ENCODE measurements around the gene FOLR2.
"Not testable (repeated sequence)": the region's sequence is repeated elsewhere in the genome, so short reads cannot be mapped to it uniquely, and the experiment has no call there.

Gene FOLR2

DNA sequence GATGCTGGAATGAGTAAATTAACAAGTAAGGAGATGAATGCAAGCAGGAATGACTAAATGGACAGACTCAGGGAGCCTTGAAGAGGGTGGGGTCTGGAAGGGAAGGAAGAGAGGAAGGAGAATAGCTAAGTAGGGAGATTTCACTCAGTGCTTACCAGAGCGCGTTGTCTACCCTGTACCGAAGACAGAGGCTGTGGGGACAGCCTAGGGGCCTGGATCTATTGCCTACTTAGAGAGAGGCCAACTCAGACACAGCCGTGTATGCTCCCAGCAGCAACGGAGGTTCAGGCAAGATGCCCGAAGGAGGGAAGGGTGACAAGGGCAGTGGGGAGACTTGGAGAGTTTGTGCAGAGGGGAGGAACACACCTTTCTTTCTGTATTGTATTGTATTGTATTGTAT is at the start of gene FOLR2:
Gene FOLR2 (plus strand): TSS at position 157 of the 400 bp plus-strand sequence. CDS start 1,791 bp downstream, outside the sequence.
- H3K4me3 ChIP-seq (ENCODE audit: control insufficient read depth, low read depth, low read length): no peak within 1 kb of the TSS
- TF ChIP-seq, protein P1, sequence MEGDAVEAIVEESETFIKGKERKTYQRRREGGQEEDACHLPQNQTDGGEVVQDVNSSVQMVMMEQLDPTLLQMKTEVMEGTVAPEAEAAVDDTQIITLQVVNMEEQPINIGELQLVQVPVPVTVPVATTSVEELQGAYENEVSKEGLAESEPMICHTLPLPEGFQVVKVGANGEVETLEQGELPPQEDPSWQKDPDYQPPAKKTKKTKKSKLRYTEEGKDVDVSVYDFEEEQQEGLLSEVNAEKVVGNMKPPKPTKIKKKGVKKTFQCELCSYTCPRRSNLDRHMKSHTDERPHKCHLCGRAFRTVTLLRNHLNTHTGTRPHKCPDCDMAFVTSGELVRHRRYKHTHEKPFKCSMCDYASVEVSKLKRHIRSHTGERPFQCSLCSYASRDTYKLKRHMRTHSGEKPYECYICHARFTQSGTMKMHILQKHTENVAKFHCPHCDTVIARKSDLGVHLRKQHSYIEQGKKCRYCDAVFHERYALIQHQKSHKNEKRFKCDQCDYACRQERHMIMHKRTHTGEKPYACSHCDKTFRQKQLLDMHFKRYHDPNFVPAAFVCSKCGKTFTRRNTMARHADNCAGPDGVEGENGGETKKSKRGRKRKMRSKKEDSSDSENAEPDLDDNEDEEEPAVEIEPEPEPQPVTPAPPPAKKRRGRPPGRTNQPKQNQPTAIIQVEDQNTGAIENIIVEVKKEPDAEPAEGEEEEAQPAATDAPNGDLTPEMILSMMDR (IDR thresholded peaks at IDR 0.05; ENCODE audit: control insufficient read depth, insufficient read depth, low read depth, low read length, missing control alignments): no peak
- DNase-seq (ENCODE audit: low read depth): no peak

DNA sequence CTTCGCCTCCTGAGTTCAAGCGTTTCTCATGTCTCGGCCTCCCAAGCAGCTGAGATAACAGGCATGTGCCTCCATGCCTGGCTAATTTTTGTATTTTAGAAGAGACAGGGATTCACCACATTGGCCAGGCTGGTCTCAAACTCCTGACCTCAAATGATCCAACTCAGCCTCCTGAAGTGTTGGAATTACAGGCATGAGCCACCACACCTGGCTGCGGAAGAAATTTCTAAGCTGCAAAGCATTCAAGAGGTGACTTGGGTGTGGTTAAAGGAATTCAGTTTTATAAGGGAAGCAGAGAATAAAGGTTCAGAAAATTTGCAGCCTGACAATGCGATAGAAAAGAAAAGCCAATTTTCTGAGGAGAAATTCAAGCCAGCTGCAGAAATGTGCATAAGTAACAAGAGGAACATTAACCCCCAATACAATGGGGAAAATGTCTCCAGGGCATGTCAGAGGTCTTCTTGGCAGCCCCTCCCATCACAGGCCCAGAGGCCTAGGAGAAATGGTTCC is 47.5 kb upstream of the FOLR2 start:
- DNase-seq (ENCODE audit: low read depth); H3K4me3 ChIP-seq (ENCODE audit: control insufficient read depth, low read depth, low read length): not testable (repeated sequence)

DNA sequence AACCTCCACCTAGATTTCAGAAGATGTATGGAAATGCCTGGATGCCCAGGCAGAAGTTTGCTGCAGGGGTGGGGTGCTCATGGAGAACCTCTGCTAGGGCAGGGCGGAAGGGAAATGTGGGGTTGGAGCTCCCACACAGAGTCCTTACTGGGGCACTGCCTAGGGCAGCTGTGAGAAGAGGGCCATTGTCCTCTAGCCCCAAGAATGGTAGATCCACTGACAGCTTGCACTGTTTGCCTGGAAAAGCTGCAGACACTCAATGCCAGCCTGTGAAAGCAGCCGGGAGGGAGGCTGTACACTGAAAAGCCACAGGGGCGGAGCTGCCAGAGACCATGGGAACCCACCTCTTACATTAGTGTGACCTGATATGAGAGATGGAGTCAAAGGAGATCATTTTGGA is 46.8 kb upstream of the FOLR2 start:
- H3K4me3 ChIP-seq (ENCODE audit: control insufficient read depth, low read depth, low read length); DNase-seq (ENCODE audit: low read depth): not testable (repeated sequence)

DNA sequence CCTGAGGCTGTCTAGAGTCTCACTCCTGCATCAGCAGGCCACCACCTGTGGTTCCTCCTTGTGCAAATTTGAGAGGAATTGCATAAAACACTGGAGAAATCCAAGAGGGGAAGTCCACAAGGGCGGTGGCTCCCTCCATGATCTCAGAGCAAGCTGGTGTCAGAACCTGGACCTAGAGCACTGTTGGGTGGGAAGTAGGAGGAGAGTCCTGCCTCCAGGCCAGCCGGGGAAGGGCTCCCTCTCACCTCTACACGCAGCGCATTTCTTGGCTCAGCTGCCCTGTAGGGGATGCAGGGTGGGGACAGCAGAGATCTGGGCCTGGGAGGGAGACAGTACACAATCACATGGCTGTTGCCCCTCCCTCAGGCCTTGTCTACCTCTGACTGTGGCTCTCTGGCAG is 44.6 kb upstream of the FOLR2 start:
- not testable (repeated sequence) for DNase-seq (ENCODE audit: low read depth); H3K4me3 ChIP-seq (ENCODE audit: control insufficient read depth, low read depth, low read length)

DNA sequence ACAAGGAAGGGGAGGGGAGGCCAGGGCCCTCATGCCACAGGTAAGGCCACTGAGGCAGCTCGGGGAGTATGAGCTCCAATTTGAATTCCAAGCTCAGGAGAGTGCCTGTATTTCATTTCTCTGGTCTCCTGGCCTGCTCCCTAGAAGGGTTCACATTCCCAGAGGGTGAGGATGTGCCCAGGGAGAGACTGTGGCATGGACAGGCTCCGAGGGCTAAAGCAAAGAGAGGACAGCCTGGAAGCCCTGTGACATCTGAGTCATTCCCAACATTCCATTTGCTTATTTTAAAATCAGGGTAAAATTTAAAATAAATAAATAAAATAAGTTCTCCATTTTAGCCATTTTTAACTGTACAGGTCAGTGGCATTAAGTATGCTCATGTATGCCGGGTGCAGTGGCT is 43.3 kb upstream of the FOLR2 start:
- DNase-seq (ENCODE audit: low read depth): no peak
- TF ChIP-seq, protein P1 (IDR thresholded peaks at IDR 0.05; ENCODE audit: control insufficient read depth, insufficient read depth, low read depth, low read length, missing control alignments): no peak
- H3K4me3 ChIP-seq (ENCODE audit: control insufficient read depth, low read depth, low read length): no peak overlapping the region

DNA sequence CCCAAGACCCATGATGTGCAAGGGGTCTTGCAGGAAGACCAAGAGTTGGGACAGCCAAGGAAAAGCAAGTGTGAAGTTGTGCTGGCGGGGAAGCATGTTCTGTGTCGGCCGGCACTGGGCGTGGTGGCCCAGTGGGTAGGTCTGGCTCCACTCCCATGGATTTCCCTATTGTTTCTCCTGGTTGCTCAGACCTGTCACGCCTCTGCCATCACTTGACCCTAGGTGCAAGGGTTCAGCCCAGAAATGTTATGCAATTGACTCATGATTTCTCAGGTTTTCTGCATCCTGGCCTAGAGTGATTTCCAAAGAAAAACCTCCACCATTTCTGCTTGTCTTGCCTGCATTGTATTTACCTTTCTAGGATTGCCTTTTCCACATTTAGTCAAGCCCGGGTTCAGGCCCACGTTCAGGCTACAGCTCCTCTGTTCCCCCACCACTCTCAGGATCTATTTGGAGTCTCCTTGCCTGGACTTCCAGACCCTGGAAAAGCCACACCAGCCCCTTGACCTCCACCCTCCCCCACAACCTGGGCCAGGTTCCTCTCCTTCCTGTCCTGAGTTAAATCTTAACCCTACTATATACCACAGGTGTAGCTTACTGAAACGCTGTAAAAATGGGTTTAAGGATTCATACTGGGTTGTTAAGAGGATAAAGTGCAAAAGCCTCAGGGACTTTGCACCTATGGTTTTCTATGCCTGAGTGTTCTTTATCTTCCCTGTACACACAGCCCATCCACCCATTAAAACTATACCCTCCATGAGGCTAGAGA is 42.1 kb upstream of the FOLR2 start:
- DNase-seq (ENCODE audit: low read depth): no peak
- H3K4me3 ChIP-seq (ENCODE audit: control insufficient read depth, low read depth, low read length): no peak overlapping the region
- TF ChIP-seq, protein P1 (IDR thresholded peaks at IDR 0.05; ENCODE audit: control insufficient read depth, insufficient read depth, low read depth, low read length, missing control alignments): no peak

DNA sequence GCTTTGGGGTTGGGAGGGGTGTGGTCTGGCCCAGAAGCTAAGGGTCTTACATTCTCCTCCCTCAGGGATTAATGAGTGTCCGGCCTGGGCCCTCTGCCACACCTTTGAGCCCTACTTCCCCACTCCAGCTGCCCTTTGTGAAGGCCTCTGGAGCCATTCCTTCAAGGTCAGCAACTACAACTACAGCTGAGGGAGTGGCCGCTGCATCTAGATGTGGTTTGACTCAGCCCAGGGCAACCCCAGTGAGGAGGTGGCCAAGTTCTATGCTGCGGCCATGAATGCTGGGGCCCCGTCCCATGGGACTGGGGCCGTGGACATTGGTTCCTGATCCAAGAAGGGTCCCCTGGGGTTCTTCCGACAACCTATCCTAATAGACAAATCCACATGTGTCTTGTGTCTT is 38.9 kb upstream of the FOLR2 start:
- TF ChIP-seq, protein P1 (IDR thresholded peaks at IDR 0.05; ENCODE audit: control insufficient read depth, insufficient read depth, low read depth, low read length, missing control alignments): no peak
- H3K4me3 ChIP-seq (ENCODE audit: control insufficient read depth, low read depth, low read length): no peak overlapping the region
- DNase-seq (ENCODE audit: low read depth): no peak

DNA sequence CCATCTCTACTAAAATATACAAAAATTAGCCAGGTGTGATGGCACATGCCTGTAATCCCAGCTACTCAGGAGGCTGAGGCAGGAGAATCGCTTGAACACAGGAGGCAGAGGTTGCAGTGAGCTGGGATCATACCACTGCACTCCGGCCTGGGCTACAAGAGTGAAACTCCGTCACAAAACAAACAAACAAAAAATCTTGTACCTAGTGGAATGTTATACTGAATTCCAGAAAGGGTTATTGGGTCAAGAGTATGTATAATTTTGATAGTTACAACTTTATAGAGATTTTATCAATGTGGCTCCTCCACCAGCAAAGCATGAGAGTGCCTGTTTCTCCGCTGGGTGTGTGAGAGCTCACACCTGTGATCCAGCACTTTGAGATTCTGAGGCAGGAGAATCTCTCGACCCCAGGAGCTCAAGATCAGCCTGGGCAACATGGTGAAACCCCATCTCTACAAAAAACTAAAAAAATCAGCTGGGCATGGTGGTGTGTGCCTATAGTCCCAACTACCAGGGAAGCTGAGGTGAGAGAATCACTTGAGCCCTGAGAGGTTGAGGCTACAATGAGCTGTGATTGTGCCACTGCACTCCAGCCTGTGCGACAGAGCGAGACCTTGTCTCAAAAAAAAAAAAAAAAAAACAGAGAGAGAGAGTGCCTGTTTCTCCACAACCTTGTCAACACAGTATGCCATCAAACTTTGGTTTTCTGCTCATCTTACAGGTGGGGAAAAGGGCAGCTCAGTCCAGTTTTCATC is 37.4 kb upstream of the FOLR2 start:
- no peak for DNase-seq (ENCODE audit: low read depth)
- H3K4me3 ChIP-seq (ENCODE audit: control insufficient read depth, low read depth, low read length): no peak overlapping the region
- TF ChIP-seq, protein P1 (IDR thresholded peaks at IDR 0.05; ENCODE audit: control insufficient read depth, insufficient read depth, low read depth, low read length, missing control alignments): no peak

All from AG09309 (cell line).